ENCODE data around the gene CKAP2L.

DNA sequence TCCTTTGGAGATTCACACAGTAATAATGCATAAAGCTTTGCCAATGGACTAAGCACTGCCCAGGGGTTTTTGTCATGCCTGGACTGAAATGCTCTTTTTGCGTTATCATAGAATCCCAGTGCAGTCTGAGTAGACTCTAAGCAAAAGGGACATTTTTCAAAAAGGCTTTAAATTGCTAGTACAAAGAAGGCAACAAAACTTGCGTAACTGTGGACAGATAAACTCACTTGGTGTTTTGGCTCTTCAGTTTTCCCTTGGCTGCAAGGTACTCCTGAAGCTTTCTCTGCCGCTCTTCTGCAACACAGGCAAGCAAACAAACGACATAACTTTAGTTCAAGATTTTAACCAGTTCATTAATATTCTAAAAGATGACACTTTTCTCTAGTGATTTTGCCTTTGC is 2.1 kb downstream of the CKAP2L start:
- TF ChIP-seq, protein P1, sequence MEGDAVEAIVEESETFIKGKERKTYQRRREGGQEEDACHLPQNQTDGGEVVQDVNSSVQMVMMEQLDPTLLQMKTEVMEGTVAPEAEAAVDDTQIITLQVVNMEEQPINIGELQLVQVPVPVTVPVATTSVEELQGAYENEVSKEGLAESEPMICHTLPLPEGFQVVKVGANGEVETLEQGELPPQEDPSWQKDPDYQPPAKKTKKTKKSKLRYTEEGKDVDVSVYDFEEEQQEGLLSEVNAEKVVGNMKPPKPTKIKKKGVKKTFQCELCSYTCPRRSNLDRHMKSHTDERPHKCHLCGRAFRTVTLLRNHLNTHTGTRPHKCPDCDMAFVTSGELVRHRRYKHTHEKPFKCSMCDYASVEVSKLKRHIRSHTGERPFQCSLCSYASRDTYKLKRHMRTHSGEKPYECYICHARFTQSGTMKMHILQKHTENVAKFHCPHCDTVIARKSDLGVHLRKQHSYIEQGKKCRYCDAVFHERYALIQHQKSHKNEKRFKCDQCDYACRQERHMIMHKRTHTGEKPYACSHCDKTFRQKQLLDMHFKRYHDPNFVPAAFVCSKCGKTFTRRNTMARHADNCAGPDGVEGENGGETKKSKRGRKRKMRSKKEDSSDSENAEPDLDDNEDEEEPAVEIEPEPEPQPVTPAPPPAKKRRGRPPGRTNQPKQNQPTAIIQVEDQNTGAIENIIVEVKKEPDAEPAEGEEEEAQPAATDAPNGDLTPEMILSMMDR (IDR thresholded peaks at IDR 0.05; ENCODE audit: low read depth, low read length, poor library complexity, severe bottlenecking) = no peak
- no peak for TF ChIP-seq EZH2phosphoT487 (IDR thresholded peaks at IDR 0.05; ENCODE audit: borderline replicate concordance, low read length)

All from DOHH2 (cell line).